ENCODE results near the gene PCDHGA9.
A peak's percentile ranks its signal among the peaks of the same experiment; 100 is the strongest.
"Not testable (repeated sequence)": the region's sequence is repeated elsewhere in the genome, so short reads cannot be mapped to it uniquely, and the experiment has no call there.

DNA sequence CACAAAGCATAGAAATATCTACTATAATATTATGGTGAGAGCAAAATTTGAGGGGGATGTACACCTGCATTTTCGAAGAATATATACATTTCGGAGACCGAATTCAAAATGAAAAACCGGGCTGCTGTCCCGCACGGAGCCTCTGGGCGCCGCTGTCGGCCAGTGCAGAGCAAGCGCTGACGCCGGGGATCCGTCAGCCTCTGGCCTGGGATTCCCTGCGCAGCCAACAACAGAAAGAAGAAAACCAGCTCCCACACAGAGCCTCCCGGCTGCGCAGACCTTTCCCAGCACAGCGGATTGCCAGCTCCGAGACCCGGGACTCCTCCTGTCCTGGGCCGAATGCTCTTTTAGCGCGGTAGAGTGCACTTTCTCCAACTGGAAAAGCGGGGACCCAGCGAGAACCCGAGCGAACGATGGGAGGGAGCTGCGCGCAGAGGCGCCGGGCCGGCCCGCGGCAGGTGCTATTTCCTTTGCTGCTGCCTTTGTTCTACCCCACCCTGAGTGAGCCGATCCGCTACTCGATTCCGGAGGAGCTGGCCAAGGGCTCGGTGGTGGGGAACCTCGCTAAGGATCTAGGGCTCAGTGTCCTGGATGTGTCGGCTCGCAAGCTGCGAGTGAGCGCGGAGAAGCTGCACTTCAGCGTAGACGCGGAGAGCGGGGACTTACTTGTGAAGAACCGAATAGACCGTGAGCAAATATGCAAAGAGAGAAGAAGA lies 5.4 kb downstream of the PCDHGA9 start, which contains the start of gene PCDHGB6:
- TF ChIP-seq, protein P1, sequence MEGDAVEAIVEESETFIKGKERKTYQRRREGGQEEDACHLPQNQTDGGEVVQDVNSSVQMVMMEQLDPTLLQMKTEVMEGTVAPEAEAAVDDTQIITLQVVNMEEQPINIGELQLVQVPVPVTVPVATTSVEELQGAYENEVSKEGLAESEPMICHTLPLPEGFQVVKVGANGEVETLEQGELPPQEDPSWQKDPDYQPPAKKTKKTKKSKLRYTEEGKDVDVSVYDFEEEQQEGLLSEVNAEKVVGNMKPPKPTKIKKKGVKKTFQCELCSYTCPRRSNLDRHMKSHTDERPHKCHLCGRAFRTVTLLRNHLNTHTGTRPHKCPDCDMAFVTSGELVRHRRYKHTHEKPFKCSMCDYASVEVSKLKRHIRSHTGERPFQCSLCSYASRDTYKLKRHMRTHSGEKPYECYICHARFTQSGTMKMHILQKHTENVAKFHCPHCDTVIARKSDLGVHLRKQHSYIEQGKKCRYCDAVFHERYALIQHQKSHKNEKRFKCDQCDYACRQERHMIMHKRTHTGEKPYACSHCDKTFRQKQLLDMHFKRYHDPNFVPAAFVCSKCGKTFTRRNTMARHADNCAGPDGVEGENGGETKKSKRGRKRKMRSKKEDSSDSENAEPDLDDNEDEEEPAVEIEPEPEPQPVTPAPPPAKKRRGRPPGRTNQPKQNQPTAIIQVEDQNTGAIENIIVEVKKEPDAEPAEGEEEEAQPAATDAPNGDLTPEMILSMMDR (IDR thresholded peaks at IDR 0.05; ENCODE audit: control extremely low read depth in 1 of 3, insufficient read depth in 1 of 3, low read depth in 1 of 3, low read length in 3 of 3) = peak; percentile 72 to 91 (median 78)
- not testable (repeated sequence) for TF ChIP-seq EP300 (IDR thresholded peaks at IDR 0.05; ENCODE audit: borderline replicate concordance in 1 of 2, low read depth in 2 of 2, low read length in 2 of 2); CEBPB (IDR thresholded peaks at IDR 0.05; ENCODE audit: low read depth, low read length)
- TF ChIP-seq, protein P2, sequence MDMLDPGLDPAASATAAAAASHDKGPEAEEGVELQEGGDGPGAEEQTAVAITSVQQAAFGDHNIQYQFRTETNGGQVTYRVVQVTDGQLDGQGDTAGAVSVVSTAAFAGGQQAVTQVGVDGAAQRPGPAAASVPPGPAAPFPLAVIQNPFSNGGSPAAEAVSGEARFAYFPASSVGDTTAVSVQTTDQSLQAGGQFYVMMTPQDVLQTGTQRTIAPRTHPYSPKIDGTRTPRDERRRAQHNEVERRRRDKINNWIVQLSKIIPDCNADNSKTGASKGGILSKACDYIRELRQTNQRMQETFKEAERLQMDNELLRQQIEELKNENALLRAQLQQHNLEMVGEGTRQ (IDR thresholded peaks at IDR 0.05; ENCODE audit: low read length) = not testable (repeated sequence)
- TF ChIP-seq POLR2A (IDR thresholded peaks at IDR 0.05; ENCODE audit: control extremely low read depth in 1 of 2, low read depth in 2 of 2, low read length in 2 of 2) = peak in 1 of 2 experiments; percentile 30; a peak in 1 of 3 replicates

All from H1 (cell line).